Esophagus squamous epithelium (tissue), 4 donors: ENCODE measurements around the gene KCNAB1.

Experiments
- CTCF ChIP-seq, 6 experiments: fragments of 450-650 bp in 4 of 6; fragments of 200-600 bp in 2 of 6; sonication (generic) in 2 of 6; IDR thresholded peaks; one replicate each; pipeline ENCODE4 v1.5.1; 2016 to 2019; ENCODE audit warnings: antibody characterized with exemption in 6 of 6, mild to moderate bottlenecking in 4 of 6, moderate library complexity in 4 of 6
- POLR2A ChIP-seq, 4 donors: fragments of 450-650 bp; IDR thresholded peaks; one replicate each; pipeline ENCODE4 v1.6.1; 2017; ENCODE audit warnings: antibody characterized with exemption in 4 of 4, mild to moderate bottlenecking in 4 of 4, moderate library complexity in 3 of 4

DNA sequence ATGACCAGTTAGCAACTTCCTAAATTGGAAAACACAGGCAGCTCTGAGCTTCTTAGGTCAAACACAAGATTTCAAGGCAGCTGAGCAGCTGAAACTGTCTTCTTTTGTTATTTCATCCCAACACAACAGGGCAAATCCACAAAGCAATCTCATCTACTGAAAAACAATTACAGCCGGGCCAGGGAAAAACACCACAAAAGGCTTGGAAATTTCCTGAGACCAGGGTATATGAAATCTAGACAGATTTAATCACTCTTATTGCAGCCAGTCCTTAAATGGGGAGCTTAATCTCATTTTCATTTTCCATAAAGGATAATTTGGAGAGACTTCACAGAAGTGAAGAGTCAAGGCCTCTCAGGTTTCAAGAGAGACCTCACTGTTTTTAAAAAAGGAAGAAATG lies 252.7 kb downstream of the KCNAB1 start:
- TF ChIP-seq CTCF (IDR thresholded peaks at IDR 0.05) (no peak), POLR2A (IDR thresholded peaks at IDR 0.05) (no peak)
